ENCODE results near the gene VSTM2B. TPM values are rescaled to one million over a fixed set of nuclear protein-coding genes. Genes with fewer than 3 reads are reported as not detected.

The VSTM2B gene
- total RNA-seq, 1 donor from 2014 or later: not detected

DNA sequence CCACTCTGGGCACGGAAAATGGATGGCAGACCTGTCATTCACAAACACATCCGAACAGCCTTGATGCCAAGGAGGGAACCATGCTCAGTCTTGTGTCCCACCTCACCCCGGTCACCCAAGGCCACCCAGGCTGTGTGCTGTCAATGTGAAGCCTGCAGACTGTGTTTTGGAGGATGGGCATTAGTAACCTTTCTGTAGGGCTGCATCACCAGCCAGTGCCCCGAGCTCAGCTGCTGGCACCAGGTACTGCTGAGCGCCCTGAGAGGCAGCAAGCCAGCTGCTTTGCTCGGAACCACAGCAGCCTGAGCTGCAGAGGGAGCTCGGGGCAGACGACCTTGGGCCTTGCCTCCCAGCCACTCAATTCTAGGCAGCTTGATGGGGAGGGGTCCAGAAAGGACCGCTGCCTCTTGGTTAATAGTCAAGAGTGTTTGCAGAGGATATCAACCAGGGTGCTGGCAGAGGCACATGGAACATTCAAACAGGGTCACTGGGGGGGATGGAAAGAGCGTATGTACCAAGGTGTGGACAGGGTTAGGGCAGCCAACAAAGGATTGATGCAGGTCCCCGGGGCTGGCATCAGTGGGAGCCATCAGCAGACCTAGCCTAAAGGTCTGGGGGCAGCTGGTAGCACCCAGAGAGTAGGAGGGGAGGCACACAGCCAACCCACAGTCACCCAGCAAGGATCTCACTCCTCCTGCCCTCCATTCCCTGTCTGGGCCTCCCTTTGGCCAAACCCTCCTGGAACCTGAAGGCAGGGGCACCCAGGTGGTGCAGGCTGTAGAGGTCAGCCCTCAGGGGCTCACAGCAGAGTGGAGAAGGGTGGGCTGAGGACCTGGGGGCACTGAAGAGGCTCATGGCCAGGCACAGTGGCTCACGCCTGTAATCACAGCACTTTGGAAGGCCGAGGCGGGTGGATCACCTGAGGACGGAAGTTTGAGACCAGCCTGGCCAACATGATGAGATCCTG lies 8.1 kb downstream of the VSTM2B start:
- no peak for DNase-seq (ENCODE audit: low read depth)
- TF ChIP-seq, protein P1, sequence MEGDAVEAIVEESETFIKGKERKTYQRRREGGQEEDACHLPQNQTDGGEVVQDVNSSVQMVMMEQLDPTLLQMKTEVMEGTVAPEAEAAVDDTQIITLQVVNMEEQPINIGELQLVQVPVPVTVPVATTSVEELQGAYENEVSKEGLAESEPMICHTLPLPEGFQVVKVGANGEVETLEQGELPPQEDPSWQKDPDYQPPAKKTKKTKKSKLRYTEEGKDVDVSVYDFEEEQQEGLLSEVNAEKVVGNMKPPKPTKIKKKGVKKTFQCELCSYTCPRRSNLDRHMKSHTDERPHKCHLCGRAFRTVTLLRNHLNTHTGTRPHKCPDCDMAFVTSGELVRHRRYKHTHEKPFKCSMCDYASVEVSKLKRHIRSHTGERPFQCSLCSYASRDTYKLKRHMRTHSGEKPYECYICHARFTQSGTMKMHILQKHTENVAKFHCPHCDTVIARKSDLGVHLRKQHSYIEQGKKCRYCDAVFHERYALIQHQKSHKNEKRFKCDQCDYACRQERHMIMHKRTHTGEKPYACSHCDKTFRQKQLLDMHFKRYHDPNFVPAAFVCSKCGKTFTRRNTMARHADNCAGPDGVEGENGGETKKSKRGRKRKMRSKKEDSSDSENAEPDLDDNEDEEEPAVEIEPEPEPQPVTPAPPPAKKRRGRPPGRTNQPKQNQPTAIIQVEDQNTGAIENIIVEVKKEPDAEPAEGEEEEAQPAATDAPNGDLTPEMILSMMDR (conservative IDR thresholded peaks at IDR 0.05; ENCODE audit: low read depth, low read length): no peak
- no peak overlapping the region for H3K4me3 ChIP-seq (ENCODE audit: low read depth, low read length)

DNA sequence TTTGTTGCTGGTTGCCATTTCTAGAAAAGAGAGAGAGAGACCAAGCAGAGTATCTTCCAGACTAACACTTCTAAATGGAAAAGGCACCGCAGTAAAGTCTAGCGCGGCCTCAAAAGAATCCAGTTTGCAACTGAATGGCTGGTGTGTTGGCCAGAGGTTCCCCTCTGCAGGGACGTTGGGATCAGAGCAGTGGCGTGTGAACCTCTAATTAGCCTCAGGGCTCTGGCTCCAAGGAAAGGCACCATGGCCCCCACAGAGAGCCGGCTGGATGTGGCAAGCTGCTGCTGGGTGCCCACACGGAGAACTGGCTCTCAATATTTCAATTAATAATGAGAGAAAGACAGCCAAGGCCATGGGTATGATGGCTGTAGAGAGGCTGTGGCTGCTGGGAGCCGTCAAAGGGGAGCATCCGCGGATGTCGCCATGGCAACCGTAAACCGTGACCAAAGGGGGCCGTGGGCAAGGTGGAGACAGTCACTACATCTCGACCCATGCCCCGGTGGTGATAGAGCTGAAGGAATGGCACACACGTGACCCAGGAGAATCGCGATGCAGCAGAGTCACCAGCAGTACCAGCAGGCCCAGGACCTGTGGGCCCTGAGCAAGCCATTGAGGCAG lies 9.5 kb downstream of the VSTM2B start:
- H3K4me3 ChIP-seq (ENCODE audit: low read depth, low read length): no peak overlapping the region
- DNase-seq (ENCODE audit: low read depth): no peak
- TF ChIP-seq, protein P1 (conservative IDR thresholded peaks at IDR 0.05; ENCODE audit: low read depth, low read length): no peak

DNA sequence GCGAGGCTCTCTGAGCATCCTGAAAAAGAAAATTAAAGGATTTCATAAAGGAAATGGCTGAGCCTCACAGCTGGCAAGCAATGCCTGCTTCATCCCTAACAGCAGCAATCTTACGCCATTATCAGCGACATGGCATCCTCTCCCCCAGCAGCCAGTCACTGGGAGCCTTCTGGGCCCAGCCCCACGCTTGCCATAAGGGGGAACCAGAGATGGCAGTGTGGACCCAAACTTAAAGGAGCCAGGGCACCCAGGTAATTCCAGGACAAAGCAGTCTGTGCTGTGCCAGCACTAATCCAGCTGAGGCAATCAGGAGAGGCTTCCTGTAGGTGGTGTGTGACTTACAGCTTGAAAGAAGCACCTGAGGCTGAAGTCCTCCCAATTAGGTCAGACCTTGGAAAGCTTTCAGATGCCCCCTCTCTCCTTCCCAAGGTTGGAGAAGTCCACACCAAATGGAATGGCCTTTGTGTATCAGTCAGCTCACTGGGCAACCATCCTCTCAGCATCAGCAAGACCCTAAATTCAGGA lies 10.3 kb downstream of the VSTM2B start:
- no peak overlapping the region for H3K4me3 ChIP-seq (ENCODE audit: low read depth, low read length)
- TF ChIP-seq, protein P1 (conservative IDR thresholded peaks at IDR 0.05; ENCODE audit: low read depth, low read length): no peak
- no peak for DNase-seq (ENCODE audit: low read depth)

DNA sequence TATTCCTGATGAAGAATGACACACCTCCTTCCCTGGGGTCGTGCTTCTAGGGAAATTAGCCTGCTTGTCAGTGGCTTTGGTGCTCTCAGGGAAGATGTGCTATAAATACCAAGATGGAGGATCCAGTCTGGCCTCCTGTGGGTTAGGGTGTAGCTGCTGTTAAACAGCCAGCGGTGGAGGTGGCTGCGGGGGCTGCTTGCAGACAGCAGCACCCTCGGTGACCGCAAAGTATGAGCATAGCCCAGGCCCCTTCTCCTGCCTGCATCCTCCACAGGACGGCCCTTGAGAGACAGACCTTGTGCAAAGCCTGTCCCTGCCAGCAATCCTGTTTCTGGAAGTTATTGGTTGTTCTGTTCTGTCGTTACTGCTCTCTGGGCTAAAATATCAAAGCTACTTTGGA lies 11.4 kb downstream of the VSTM2B start:
- no peak for DNase-seq (ENCODE audit: low read depth)
- no peak overlapping the region for H3K4me3 ChIP-seq (ENCODE audit: low read depth, low read length)
- TF ChIP-seq, protein P1 (conservative IDR thresholded peaks at IDR 0.05; ENCODE audit: low read depth, low read length): no peak

DNA sequence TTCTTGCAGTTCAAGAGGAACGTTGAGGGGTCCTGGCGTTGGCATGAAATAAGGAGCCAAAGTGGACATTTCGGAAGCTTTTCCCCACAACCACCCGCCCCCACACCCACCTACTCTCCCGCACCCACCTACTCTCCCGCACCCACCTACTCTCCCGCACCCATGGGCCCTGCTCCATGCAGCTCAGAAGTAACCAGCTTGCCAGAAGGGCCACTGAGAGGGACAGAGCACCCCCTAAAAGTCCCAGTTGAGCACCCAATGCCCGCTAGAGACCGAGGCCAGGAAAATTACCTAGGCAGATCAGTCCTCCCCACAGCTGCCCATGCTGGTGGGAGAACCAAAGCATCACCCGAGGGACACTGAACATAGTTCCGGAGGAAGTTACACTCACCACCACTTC lies 11.8 kb downstream of the VSTM2B start:
- H3K4me3 ChIP-seq (ENCODE audit: low read depth, low read length): no peak overlapping the region
- TF ChIP-seq, protein P1 (conservative IDR thresholded peaks at IDR 0.05; ENCODE audit: low read depth, low read length): no peak
- DNase-seq (ENCODE audit: low read depth): no peak

DNA sequence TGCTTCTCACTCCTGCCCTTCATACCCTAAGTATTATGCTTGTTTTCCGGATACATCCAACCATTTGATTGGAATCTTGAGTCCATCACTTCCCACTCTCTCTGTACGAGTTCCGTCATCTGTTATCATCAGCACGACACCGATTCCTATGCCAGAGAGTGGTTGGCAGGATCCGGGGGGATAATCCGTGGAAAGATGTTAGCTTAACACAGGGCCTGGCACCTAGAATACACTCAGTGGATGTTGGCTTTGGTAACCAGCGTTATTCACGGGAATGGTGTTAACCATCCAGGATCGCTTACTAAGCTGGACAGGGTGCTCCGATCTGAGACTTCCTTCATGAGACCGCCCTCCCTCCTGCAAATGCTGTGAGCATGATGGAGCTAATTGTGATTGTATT lies 12.4 kb downstream of the VSTM2B start:
- no peak overlapping the region for H3K4me3 ChIP-seq (ENCODE audit: low read depth, low read length)
- no peak for DNase-seq (ENCODE audit: low read depth)
- TF ChIP-seq, protein P1 (conservative IDR thresholded peaks at IDR 0.05; ENCODE audit: low read depth, low read length): no peak
